ENCODE results near the gene CD34. TPM values are rescaled to one million over a fixed set of nuclear protein-coding genes. Genes with fewer than 3 reads are reported as not detected.
"Not testable (repeated sequence)": the region's sequence is repeated elsewhere in the genome, so short reads cannot be mapped to it uniquely, and the experiment has no call there.

CD34 gene
- total RNA-seq, 1 donor from 2014 or later = 40.9 TPM

DNA sequence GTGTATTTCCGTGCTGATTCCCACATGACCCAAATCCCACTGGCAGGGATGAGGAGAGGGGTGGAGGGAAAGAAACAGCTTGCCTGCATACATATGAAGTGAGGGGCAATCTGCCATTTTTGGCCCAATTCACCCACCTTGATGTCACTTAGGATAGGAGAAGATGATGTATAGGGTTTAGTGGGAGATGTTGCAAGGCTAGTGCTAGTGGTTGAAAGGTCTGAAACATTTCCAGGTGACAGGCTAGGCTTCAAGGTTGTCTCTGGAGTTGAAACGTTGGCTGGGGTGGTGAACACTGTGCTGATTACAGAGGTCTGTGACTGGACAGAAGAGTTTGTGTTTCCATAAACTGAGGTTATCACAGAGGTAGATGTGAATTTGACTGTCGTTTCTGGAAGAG, 12.1 kb downstream of the CD34 start:
- DNase-seq (ENCODE audit: low spot score) = no peak

DNA sequence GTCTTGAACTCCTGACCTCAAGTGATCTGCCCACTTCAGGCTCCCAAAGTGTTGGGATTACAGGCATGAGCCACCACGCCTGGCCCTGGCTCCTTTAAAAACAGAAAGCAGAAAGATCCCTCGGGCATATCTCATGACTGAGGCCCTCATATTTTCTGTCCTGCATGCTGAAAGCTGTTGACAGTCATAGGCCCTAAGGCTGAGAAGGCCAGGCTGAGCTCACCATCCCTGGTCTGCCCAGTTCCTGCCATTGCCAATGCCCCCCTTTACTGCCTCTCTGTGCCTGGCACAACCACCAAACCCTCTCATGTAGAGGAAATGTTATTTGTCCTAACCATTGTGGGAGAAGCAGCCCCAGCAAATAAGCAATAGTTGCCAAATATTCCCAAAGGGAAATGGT, 12.7 kb downstream of the CD34 start:
- no peak for DNase-seq (ENCODE audit: low spot score)

DNA sequence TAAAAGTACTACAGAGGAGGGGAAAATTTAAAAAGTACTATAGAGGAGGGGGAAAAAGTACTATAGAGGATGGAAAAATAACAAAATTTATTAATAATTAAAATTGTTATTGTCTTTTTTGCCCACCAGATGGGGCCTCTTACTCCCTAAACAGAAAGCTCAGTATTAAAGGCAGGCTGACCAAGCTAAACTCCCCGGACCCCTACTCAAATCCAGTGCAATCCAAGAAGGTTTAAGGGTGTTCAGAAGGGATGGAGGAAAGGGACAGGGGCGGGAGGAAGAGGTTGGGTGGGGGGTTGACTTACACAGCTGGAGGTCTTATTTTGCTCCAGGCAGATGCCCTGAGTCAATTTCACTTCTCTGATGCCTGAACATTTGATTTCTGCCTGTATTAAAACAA, 13.7 kb downstream of the CD34 start:
- no peak for DNase-seq (ENCODE audit: low spot score)

DNA sequence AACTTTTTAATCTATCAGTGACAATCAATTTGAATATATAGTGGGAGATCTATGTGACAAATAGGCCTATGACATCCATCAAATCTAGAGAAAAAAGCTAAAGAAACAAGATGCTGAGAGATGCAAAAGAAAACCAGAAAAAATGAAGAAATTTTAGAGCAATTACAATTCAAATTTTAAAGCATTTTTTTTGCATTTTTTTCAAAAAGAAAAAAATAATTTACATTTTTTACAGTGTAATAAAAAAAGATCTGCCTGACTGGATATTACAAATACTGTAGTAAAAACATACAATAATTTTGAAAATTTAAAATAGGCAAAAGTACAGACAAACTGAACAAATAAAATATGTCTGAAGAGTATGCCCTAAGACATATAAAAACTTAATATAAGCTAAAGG, 14.4 kb downstream of the CD34 start:
- DNase-seq (ENCODE audit: low spot score) = no peak

DNA sequence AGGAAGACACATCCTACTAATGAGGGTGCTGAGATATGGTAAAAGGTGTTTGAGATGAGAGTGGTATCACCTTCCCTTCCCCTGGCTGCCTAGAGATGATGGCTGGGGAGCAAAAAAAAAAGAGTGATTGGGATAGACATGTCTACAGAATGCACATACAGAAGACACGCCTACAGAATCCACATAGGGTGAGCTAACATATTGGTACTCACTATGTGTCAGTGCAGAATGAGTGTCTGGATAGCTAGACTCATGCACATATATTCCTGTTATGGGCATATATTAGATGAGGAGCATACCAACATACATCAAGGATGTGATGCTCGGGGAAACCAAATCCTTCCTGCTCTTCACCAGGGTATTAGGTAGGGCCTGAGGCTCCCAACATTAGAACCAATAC, 16.2 kb downstream of the CD34 start:
- no peak for DNase-seq (ENCODE audit: low spot score)

DNA sequence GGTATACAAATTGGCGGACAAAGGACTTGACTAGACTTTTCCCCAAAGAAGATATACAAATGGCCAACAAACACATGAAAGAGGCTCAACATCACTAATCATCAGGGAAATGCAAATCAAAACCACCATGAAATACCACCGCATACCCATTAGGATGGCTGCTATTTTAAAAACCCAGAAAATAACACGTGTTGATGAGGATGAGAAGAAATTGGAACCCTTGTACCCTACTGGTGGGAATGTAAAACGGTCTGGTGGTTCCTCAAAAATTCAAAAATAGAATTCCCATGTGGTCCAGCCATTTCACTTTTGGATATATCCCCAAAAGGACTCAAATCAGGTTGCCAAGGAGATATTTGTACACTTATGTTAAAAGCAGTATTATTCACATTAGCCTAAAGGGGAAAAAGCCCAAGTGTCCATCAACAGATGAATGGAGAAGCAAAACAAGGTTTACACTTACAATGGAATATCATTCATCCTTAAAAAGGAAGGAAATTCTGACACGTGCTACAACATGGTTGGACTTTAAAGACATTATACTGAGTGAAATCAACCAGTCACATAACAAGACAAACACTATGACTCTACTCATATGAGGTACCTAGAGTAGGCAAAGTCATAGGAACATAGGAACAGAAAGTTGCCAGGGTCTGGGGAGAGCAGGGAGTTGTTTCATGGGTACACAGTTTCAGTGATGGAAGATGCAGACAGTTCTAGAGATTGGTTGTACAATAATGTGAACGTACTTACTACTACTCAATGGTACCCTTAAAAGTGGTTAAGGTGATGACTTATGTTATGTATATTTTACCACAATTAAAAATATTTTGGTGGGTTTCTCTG, 17.0 kb downstream of the CD34 start:
- DNase-seq (ENCODE audit: low spot score) = no peak

DNA sequence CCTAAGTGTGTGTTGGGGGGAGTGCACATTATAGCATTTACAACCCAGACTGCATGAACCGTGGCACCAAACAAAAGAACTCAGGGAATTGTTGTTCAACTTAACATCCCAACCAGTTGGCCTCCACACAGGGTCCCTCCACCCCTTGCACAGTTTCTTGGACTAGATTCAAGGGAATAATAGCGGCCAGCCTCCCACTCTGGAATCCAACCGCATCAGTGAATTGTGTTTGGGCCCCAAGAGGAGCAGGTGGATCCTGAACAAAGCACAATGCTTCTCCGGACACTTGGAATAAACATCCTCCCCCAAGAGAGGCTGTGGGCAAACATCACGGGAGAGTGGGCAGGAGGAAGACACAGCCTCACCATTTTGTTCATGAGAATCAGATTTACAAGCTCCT, 18.2 kb downstream of the CD34 start:
- no peak for DNase-seq (ENCODE audit: low spot score)

DNA sequence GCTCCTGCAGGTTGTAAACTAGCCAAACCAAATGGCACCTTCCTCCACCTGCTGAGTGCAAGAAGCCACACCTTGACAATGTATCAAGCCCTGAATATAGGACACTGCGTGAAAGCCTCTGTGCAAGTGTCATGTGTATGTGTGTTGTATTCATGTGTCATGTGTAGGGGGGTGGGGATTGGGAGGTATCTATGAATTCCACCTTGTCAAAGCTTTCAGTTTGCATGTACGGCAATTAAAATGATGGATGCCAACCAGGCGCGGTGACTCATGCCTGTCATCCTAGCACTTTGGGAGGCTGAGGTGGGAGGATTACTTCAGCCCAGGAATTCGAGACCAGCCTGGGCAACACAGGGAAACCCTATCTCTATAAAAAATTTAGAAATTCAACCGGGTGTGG, 19.8 kb downstream of the CD34 start:
- no peak for DNase-seq (ENCODE audit: low spot score)

DNA sequence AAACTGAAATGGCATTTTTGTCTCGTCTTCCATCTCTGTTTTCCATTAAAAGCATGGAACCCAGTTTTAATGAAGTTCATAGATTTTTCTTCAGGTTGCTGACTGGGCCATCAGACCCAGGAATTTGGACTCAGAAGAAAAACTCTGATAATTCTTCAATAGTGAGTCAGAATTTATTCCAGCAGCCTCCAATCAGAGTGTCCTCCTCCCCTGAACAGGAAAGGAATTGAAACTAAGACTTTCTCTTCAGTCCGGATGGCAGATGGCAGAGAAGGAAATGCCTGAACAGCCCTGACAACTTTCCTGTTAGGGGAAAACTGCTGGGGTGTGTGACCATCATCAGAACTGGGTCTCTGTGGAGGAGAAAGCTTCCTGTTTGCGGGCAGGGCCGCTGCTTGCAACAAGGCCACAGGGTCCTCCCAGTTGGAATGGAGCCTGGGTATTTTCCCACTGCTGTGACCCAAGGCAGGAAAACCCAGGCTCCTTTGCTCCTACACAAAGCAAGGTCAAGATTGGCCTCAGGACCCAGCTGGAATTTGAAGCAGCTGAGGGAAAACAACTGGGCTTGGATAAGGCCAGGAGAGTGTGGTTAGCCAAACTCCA, 20.7 kb downstream of the CD34 start:
- DNase-seq (ENCODE audit: low spot score) = peak; percentile 57

DNA sequence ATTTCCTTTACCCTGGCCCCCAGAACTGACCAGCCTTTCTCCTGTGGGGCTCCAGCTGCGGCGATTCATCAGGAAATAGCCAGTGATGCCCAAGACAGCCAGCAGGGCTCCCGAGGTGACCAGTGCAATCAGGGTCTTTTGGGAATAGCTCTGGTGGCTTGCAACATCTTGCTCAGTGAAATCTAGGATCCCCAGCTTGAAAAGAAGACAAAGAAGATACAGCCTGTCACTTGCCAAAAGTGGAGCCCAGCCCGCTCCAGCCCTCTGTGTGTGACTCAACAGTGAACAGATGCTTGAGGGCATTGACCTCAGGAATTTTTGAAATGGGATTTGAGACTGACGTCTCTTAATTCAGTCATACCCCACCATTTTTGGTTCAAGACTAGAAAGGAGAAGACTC, 22.3 kb downstream of the CD34 start:
- no peak for DNase-seq (ENCODE audit: low spot score)

DNA sequence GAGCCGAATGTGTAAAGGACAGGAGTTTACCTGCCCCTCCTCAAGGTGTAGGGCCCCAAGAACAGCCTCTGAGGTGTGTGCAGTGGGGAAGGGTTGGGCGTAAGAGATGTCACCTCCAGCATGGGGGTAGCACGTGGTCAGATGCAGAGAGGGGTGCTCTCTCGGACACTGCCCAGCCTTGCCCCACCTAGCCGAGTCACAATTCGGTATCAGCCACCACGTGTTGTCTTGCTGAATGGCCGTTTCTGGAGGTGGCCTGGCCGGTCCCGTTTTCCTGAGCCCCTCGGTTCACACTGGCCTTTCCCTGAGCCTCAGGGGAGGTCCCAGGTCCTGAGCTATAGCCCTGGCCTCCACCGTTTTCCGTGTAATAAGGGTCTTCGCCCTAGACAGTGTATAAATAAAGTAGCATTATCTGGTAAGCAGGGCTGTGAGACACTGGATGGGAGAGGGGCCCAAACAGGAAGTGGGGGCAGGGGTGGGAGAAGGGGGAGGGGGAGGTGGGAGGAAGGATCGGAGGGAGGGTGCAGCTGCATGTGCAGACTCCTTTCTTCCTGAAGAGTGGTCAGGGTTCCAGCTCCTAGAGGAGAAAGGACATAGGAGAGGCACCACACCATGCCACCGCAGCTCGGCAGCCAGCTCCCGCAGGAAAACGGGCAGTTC, 23.3 kb downstream of the CD34 start:
- DNase-seq (ENCODE audit: low spot score) = no peak

DNA sequence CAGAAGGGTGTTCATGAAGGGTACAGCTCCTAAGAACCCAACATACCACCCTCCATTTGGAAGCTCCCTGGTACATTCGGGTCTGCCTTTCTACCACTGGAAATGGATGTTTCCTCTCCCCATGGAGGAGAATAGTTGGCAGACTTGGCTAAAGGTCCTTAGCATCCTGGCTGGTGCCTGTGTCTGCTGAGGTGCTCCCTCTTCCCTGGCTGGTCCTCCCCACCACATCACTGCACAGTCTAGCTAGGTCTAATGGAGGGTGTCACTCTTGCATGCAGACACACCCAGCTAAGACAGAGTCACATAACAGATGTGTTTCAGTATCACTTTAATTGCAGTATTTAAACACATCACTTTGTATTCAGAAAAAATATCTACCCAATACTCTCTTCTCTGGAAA, 24.7 kb downstream of the CD34 start:
- no peak for DNase-seq (ENCODE audit: low spot score)

DNA sequence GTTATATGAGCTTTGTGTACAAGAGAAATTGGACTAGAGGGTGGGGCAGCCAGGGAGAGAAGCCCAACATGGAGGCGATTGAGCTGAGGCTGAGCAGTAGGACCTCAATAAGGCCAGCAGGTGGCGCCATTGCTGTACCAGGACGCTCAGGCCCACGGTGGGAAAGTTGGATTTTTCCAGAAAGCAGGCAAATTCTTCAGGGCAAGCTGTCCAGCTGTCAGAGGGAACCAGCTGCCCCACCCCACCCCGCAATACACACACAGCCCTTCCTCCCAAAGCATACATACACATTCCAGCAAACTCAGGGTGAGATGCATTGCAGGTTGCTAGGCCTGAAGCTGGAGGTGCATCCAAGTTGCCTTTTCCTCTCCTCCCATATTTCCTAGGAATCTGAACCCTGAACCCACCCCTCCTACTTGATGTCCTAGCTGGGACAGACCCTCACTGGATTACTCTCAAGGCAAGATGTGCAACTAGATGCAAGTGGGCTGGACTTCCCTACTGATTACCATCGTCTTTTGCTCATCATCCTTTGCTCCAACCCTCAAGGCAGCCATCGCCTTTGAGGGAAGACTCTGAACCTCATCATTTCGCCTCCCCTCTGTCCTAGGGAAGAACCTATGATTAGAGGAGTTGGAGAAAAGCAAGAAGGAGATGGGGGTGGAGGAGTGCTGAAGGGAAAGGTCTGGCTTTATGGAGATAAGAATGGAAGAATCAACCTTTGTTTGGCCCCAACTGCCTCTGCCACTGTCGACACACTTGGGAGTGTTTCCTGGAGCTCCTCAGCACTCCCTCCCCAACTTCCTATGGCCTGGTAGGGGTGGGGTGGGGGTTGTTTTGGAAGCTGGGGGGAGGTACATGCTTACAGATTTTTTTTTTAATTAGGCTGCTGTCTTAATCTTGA, 25.5 kb downstream of the CD34 start:
- DNase-seq (ENCODE audit: low spot score) = peak; percentile 83

DNA sequence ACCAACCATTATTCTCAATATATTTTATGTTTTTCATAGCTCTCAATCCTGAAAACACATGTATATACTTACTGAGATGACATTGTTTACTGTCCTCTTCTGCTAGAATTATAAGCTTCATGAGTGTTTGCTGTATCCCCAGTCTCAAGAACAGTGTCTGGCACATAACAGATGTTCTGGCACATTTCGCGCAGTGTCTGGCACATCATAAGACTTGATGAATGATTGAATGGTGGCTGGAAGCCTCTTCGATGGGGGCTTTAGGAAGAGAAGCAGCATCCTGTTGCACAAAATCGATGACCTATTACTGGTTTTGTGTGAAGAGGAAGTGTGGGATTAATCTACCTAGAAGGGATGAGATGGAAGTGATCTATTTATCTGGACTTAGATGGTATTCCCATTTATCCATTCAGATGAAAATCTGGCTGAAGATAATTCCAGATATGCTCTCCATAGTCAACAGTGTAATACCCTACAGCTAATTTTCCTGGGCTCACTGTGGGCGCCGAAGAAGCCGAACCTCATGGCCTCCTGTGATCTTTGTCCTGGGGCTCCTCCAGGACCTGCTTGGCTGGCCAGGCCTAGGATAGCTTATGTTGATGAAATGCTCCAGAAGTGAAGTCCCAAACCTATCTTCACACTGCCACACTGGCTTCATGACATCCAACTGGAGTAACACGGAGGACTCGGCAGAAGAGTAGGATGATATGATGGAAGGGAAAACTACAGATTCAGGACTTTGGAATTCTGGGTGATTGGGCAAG, 26.5 kb downstream of the CD34 start:
- DNase-seq (ENCODE audit: low spot score) = no peak

DNA sequence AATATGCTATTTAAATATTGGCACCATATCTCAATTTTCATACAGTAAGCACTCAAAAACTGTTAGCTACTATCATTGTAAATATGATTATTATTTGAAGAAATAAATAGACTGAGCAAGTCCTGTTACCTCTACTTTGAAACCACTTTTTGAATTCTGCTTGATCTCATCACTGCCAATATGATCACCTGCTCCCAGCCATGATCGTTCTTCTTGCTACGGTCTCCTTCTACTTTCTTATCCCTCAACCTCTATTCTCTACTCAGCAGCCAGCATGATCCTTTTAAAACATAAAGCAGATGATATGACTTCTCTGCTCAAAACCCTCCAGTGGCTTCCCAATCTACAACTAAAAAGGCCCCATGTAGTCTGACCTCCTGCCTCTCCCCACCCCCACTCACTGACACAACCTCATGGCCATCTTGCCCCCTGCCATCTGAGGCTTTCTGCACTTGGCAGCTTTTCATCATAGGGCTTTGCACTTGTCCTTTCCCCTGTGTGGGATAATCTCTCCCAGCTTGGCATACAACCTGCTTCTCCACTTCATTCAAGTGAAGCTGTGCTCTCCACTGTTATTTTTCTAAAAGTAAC, 27.2 kb downstream of the CD34 start:
- DNase-seq (ENCODE audit: low spot score) = no peak

DNA sequence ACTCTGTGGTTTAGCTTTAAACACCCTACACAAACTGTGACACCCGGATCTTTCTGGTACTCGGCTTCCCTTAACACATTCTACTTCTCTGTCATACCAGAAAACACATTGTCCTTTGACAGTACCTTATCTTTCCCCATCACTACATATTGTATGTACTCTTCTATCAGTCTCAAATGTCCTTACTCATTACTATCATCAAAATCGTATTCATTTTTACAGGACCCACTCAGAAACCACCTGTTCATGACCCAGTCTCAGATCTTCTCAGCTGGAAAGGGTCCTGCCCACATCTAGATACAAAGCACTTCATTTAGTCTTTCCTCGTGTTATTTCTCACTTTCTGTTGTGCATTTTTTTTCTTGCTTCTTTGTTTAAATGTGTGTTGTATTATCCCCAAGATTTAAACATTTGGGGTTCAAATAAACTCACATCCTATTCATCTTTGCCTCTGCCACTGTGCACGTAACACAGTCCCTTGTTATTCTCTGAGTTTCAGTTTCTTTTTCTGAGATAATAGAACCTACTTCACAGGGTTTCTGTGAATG, 27.7 kb downstream of the CD34 start:
- DNase-seq (ENCODE audit: low spot score) = no peak

DNA sequence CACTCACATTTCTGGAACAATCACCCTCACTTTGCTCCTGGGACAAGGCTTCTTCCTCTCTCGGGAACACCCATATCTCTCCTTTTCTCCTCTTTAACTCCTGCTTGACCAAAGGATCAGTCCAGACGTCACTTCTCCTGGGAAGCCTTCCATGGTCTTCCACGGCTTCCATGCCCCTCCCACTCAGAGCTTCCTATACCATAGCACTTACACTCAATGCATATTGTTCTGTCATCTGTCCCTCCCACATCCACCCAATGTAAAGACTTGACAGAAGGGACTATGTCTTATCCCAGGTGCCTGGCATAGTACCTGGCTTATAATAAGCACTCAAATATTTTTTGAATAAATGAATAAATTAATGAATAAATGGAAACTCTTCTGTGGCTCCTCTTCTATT, 28.2 kb downstream of the CD34 start:
- no peak for DNase-seq (ENCODE audit: low spot score)

DNA sequence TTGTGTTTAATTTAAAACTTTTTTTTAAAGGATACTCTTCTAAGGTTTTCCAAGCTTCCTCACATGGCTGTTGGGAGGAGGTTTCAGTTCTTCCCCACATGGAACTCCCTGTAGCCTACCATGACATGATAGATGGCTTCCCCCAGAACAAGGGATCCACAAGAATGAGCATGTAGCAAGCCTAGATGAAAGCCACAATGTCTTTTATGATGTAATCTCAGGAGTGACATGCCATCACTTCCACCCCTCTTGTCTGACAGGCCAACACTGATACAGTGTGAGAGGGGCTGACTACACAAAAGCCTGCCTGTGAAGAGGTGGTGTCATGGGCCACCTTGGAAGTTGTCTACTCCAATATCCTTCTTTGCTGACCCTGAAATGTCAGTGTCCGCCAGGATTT, 32.0 kb downstream of the CD34 start:
- no peak for DNase-seq (ENCODE audit: low spot score)

DNA sequence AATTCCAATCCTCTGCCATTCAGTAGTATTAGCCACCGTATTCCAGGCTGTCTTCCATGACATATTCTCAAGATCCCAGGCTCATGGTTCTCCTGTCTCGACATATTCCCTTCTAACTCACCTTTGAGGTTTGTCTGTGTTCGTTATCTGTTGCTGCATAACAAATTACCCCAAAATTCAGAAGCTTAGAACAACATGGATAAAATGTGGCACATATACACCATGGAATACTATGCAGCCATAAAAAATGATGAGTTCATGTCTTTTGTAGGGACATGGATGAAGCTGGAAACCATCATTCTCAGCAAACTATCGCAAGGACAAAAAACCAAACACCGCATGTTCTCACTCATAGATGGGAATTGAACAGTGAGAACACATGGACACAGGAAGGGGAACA, 33.0 kb downstream of the CD34 start:
- not testable (repeated sequence) for DNase-seq (ENCODE audit: low spot score)

DNA sequence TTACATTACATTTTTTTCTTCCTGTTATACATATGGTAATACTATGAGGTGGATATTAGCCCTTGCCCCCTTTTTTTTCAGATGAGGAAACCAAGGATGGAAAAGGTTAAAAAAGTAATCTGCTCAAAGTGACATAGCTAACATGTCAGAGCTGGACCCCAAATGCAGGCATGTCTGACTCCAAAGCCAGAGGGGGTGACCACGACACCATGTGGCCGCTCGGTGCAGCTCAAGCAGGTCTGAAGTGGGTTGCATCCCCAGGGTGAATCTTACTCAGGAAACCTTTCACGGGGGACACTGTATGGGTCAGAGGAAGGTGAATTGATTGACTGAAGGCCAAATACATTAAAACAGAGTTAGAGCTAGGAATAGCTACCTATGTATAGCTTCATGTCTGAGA, 34.8 kb downstream of the CD34 start:
- no peak for DNase-seq (ENCODE audit: low spot score)

DNA sequence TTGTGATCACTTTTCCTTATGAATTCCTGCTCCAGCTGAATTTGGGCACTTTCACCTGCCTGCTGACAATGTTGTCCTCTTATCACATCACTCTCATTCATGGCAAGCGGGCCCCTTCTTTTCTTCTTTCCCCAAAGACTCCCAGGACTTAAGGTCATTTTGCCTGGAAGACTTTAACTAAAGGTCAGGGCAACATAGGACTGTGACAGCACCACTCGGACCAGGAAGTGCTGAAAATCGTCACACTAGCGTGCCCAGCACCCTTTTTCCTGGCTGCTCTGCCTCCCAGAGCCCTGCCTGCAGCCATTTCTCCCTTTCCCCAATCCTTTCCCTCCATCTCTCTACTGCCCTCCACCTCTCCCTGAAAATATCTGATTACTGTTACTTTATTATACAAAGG, 35.4 kb downstream of the CD34 start:
- DNase-seq (ENCODE audit: low spot score) = no peak
